ENCODE results near the gene ALG12.

Gene ALG12

DNA sequence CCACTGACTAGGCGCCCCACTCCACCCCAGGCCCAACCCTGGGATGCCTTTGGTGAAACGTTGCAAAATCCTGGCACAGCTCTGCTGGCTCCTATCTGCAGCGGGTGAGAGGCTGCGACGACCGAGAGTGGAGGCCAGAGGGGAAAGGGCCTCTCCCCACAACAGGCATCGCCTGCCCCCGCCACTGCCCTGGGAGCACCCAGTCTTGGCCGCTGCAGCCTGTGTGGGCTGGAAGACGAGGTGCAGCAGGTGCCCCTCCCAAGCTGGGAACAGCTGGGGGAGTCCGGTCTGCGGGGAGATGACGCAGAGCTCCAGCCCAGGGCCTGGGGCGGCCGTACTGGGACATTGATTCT lies 38.2 kb upstream of the ALG12 start:
- TF ChIP-seq FOXP2 (optimal IDR thresholded peaks at IDR 0.05; ENCODE audit: borderline replicate concordance, extremely low read depth, extremely low read length, insufficient read depth) (no peak), TAF1 (IDR thresholded peaks at IDR 0.05; ENCODE audit: borderline replicate concordance, insufficient read depth, low read length) (no peak), SIN3A (IDR thresholded peaks at IDR 0.05; ENCODE audit: borderline replicate concordance, insufficient read depth, low read length) (no peak), POLR2AphosphoS5 (IDR thresholded peaks at IDR 0.05; ENCODE audit: low read depth, low read length) (no peak)
- TF ChIP-seq, protein P1, sequence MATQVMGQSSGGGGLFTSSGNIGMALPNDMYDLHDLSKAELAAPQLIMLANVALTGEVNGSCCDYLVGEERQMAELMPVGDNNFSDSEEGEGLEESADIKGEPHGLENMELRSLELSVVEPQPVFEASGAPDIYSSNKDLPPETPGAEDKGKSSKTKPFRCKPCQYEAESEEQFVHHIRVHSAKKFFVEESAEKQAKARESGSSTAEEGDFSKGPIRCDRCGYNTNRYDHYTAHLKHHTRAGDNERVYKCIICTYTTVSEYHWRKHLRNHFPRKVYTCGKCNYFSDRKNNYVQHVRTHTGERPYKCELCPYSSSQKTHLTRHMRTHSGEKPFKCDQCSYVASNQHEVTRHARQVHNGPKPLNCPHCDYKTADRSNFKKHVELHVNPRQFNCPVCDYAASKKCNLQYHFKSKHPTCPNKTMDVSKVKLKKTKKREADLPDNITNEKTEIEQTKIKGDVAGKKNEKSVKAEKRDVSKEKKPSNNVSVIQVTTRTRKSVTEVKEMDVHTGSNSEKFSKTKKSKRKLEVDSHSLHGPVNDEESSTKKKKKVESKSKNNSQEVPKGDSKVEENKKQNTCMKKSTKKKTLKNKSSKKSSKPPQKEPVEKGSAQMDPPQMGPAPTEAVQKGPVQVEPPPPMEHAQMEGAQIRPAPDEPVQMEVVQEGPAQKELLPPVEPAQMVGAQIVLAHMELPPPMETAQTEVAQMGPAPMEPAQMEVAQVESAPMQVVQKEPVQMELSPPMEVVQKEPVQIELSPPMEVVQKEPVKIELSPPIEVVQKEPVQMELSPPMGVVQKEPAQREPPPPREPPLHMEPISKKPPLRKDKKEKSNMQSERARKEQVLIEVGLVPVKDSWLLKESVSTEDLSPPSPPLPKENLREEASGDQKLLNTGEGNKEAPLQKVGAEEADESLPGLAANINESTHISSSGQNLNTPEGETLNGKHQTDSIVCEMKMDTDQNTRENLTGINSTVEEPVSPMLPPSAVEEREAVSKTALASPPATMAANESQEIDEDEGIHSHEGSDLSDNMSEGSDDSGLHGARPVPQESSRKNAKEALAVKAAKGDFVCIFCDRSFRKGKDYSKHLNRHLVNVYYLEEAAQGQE (IDR thresholded peaks at IDR 0.05; ENCODE audit: insufficient read depth in 1 of 2, low read depth in 2 of 2, low read length in 2 of 2) = no peak

DNA sequence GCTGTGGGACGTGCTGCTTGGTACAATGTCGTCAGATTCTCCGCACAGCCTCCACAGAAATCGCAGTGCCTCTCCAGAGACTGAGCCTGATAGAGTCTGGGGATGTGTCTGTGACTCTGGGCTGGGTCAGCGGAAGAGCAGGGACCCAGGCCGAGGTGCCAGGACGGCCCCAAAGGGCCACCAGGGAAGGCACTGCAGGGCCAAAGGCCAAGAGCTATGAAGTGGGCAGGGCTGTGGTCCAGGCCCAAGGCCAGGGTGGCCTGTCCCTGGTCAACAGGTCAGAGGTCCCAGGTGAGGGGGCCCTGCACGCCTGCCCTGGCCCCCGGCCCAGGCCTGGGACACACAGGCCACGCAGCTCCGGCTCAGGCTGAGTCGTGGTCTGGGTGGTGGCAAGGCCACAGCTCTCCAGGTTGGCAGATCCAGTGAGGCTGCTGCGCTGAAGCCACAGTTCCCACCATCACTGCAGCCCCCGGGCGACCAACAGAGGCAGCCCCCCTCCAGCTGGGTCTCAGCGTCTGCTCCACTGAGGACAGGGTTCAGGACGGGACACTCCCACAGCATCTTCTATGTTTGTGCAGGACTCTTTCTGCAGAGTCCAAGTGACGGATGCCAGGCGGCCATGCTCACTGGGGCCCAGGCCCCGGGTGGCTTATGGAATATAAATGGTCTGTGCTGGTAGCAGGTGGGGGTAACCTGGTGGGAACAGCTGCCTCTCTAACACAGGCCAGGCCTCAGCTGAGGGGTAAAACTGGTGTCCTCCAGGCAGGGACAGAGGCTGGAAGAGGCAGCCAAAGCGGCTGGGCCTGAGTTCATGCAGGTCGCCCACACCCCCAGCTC lies 37.6 kb upstream of the ALG12 start:
- TF ChIP-seq, protein P1 (IDR thresholded peaks at IDR 0.05; ENCODE audit: insufficient read depth in 1 of 2, low read depth in 2 of 2, low read length in 2 of 2) = no peak
- TF ChIP-seq SIN3A (IDR thresholded peaks at IDR 0.05; ENCODE audit: borderline replicate concordance, insufficient read depth, low read length) (no peak), POLR2AphosphoS5 (IDR thresholded peaks at IDR 0.05; ENCODE audit: low read depth, low read length) (no peak), FOXP2 (optimal IDR thresholded peaks at IDR 0.05; ENCODE audit: borderline replicate concordance, extremely low read depth, extremely low read length, insufficient read depth) (no peak), TAF1 (IDR thresholded peaks at IDR 0.05; ENCODE audit: borderline replicate concordance, insufficient read depth, low read length) (no peak)

GRCh38 chr22:49954991-49955580 lies 36.8 kb upstream of the ALG12 start:
- TF ChIP-seq SIN3A (IDR thresholded peaks at IDR 0.05; ENCODE audit: borderline replicate concordance, insufficient read depth, low read length) (no peak), TAF1 (IDR thresholded peaks at IDR 0.05; ENCODE audit: borderline replicate concordance, insufficient read depth, low read length) (no peak), POLR2AphosphoS5 (IDR thresholded peaks at IDR 0.05; ENCODE audit: low read depth, low read length) (no peak), FOXP2 (optimal IDR thresholded peaks at IDR 0.05; ENCODE audit: borderline replicate concordance, extremely low read depth, extremely low read length, insufficient read depth) (no peak)
- TF ChIP-seq, protein P1 (IDR thresholded peaks at IDR 0.05; ENCODE audit: insufficient read depth in 1 of 2, low read depth in 2 of 2, low read length in 2 of 2) = no peak

DNA sequence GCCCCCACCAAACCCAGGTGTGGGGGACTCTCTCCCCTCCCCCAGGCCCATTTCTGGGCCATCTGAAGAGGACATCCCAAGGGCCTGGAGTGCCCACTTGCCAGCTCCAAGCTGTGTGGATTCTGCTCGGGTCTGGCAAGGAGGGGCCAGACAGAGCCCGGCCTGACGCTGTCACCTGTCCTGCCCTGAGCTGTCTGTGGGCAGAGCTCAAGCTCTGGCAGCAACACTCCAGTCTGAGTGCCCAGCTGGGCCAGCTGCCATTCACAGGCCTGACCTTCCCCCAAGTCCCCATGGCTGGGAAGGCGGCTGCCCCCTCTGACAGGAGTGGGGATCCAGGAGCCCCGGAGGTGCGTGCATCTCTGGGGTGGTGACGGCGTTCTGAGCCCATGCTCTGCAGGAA lies 36.1 kb upstream of the ALG12 start:
- no peak for TF ChIP-seq SIN3A (IDR thresholded peaks at IDR 0.05; ENCODE audit: borderline replicate concordance, insufficient read depth, low read length)
- TF ChIP-seq FOXP2 (optimal IDR thresholded peaks at IDR 0.05; ENCODE audit: borderline replicate concordance, extremely low read depth, extremely low read length, insufficient read depth) = no peak
- no peak for TF ChIP-seq POLR2AphosphoS5 (IDR thresholded peaks at IDR 0.05; ENCODE audit: low read depth, low read length)
- TF ChIP-seq, protein P1 (IDR thresholded peaks at IDR 0.05; ENCODE audit: insufficient read depth in 1 of 2, low read depth in 2 of 2, low read length in 2 of 2) = no peak
- TF ChIP-seq TAF1 (IDR thresholded peaks at IDR 0.05; ENCODE audit: borderline replicate concordance, insufficient read depth, low read length) = no peak

All from PFSK-1 (cell line).